Loucy (cell line): ENCODE results near the gene WNT5A.
A peak's percentile ranks its signal among the peaks of the same experiment; 100 is the strongest.

Experiments used
- H2AFZ ChIP-seq: fragments of 200-600 bp; sonication (generic); 2 replicates; pipeline ENCODE4 v1.6.0; 2016; ENCODE audit warnings: antibody characterized with exemption, mild to moderate bottlenecking, low read length, moderate library complexity
- H3F3A ChIP-seq: fragments of 200-600 bp; 2 replicates; pipeline ENCODE4 v1.6.0; 2016; ENCODE audit warnings: antibody characterized with exemption, low read depth, mild to moderate bottlenecking
- H3K27me3 ChIP-seq: fragments of 200-600 bp; sonication (generic); 2 replicates; pipeline ENCODE4 v1.6.1; 2014; ENCODE audit warnings: low read length, mild to moderate bottlenecking; ENCODE audit not compliant: insufficient read depth, poor library complexity, severe bottlenecking
- H3K36me3 ChIP-seq: fragments of 200-600 bp; sonication (generic); 2 replicates; pipeline ENCODE4 v1.6.1; 2016; ENCODE audit warnings: low read length; ENCODE audit not compliant: insufficient read depth
- H3K4me1 ChIP-seq: fragments of 200-600 bp; sonication (generic); 2 replicates; pipeline ENCODE4 v1.5.1; 2014; ENCODE audit warnings: low read length, mild to moderate bottlenecking; ENCODE audit not compliant: insufficient read depth, poor library complexity, severe bottlenecking
- H3K4me2 ChIP-seq: fragments of 200-600 bp; sonication (generic); 2 replicates; pipeline ENCODE4 v1.6.0; 2014; ENCODE audit warnings: antibody characterized with exemption, low read length, low read depth, mild to moderate bottlenecking; ENCODE audit not compliant: poor library complexity, severe bottlenecking
- H3K4me3 ChIP-seq: fragments of 200-600 bp; sonication (generic); 2 replicates; pipeline ENCODE4 v1.5.1; 2014; ENCODE audit warnings: low read length, mild to moderate bottlenecking, mixed read lengths; ENCODE audit not compliant: poor library complexity, severe bottlenecking
- H3K79me2 ChIP-seq: fragments of 200-600 bp; sonication (generic); 2 replicates; pipeline ENCODE4 v1.6.1; 2014; ENCODE audit warnings: low read length; ENCODE audit not compliant: insufficient read depth
- H3K9ac ChIP-seq: fragments of 200-600 bp; sonication (generic); 2 replicates; pipeline ENCODE4 v1.6.0; 2014; ENCODE audit warnings: mild to moderate bottlenecking, low read depth, low read length, moderate library complexity; ENCODE audit not compliant: poor library complexity, severe bottlenecking
- H3K9me2 ChIP-seq: fragments of 200-600 bp; sonication (generic); replicated peaks from 2 replicates; pipeline ENCODE4 v1.6.1; 2016; ENCODE audit warnings: low read depth, low read length, mixed read lengths
- H3K9me3 ChIP-seq: fragments of 200-600 bp; sonication (generic); 2 replicates; pipeline ENCODE4 v1.6.1; 2014; ENCODE audit warnings: mild to moderate bottlenecking, antibody characterized with exemption, low read length, low read depth; ENCODE audit not compliant: insufficient read depth
- H4K20me1 ChIP-seq: fragments of 200-600 bp; sonication (generic); 2 replicates; pipeline ENCODE4 v1.6.0; 2014; ENCODE audit warnings: antibody characterized with exemption, low read length, mild to moderate bottlenecking; ENCODE audit not compliant: insufficient read depth, poor library complexity, severe bottlenecking
- CTCF ChIP-seq: fragments of 200-600 bp; sonication (generic); conservative IDR thresholded peaks from 2 replicates; pipeline ENCODE4 v1.5.1; 2014; ENCODE audit warnings: mild to moderate bottlenecking, antibody characterized with exemption, low read length
- EZH2phosphoT487 ChIP-seq: fragments of 200-600 bp; IDR thresholded peaks from 2 replicates; pipeline ENCODE4 v1.6.1; 2018; ENCODE audit warnings: antibody characterized with exemption, mild to moderate bottlenecking, moderate library complexity, borderline replicate concordance

WNT5A gene

GRCh38 chr3:55483196-55484095 is 3.7 kb downstream of the WNT5A start:
- no peaks in the 10 kb centered on the region for H3K9me2 ChIP-seq
- H3K4me3 ChIP-seq, result peak overlapping the region; percentile 67
- H3K27me3 ChIP-seq, result peaks cover 16% of the 10 kb centered on the region
- no peaks in the 10 kb centered on the region for H3K9me3 ChIP-seq
- H3K36me3 ChIP-seq, result no peaks in the 10 kb centered on the region
- H2AFZ ChIP-seq, result no peak overlapping the region
- TF ChIP-seq CTCF (no peak), EZH2phosphoT487 (no peak)
- peaks cover under 1% of the 10 kb centered on the region for H3K4me1 ChIP-seq
- H3K4me2 ChIP-seq, result peak overlapping the region; percentile 55
- H4K20me1 ChIP-seq, result no peaks in the 10 kb centered on the region
- H3K79me2 ChIP-seq, result peaks cover 61% of the 10 kb centered on the region
- no peak overlapping the region for H3K9ac ChIP-seq
- no peaks in the 10 kb centered on the region for H3F3A ChIP-seq

- Histone ChIP-seq H4K20me1 (no peaks in the 10 kb centered on the region), H3K9me2 (no peaks in the 10 kb centered on the region), H3K9me3 (no peaks in the 10 kb centered on the region), H2AFZ (no peak overlapping the region), H3K27me3 (peaks cover 16% of the 10 kb centered on the region), H3K4me3 (no peak overlapping the region), H3K4me2 (no peak overlapping the region), H3K9ac (no peak overlapping the region), H3K79me2 (peaks cover 57% of the 10 kb centered on the region), H3K36me3 (no peaks in the 10 kb centered on the region), H3K4me1 (no peaks in the 10 kb centered on the region), H3F3A (no peaks in the 10 kb centered on the region)
- TF ChIP-seq CTCF, result no peak
- TF ChIP-seq EZH2phosphoT487, result no peak
Measured at GRCh38 chr3:55482496-55483195, 4.5 kb downstream of the WNT5A start.

DNA sequence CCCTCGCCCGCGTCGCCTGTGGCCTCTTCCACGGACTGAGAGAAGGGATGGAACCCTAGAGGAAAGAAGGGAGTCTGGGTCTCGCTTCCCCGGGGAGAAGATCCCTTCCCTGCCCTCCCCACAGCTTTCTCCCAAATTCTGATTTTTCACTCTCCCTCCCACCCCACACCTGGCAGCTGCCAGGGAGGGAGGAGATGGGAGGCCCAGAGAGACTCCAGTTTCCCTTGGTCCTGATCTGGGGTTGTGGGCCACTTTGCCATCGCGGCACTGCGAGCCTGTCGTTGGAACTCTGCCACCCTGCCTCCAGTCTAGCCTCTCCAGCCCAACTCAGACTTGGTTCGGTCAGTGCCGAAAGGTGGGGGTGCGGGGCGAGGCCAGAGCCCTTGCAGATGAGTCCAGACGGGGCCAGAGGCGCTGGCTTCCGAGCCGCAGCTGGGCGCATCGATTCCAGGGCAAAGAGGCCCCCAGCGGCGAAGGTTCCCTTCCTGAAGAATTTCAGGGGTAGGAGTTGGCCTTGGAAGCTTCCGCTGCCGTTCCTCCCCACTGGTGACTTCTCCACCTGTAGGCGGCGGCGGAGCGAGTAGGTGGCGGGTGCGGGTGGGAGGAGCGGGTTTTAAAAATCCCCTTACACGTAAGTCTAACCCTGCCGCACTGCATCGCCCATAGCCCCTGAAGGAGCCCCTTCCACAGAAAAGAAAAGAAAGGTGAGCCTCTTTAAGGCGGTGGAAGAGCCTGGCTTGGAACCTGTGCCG is 5.2 kb downstream of the WNT5A start:
- no peaks in the 10 kb centered on the region for H3K9me2 ChIP-seq
- H3K9me3 ChIP-seq, result no peaks in the 10 kb centered on the region
- H3K36me3 ChIP-seq, result no peaks in the 10 kb centered on the region
- TF ChIP-seq CTCF, result no peak
- no peak for TF ChIP-seq EZH2phosphoT487
- H3K4me3 ChIP-seq, result no peak overlapping the region
- H2AFZ ChIP-seq, result no peak overlapping the region
- H3K79me2 ChIP-seq, result peaks cover 49% of the 10 kb centered on the region
- H4K20me1 ChIP-seq, result no peaks in the 10 kb centered on the region
- H3F3A ChIP-seq, result no peaks in the 10 kb centered on the region
- no peaks in the 10 kb centered on the region for H3K4me1 ChIP-seq
- H3K4me2 ChIP-seq, result no peak overlapping the region
- peaks cover 10% of the 10 kb centered on the region for H3K27me3 ChIP-seq
- H3K9ac ChIP-seq, result no peak overlapping the region
